Osteocyte (in vitro differentiated cells): ENCODE results near the gene GALNTL6. TPM values are rescaled to one million over a fixed set of nuclear protein-coding genes. Genes with fewer than 3 reads are reported as not detected.
"Not testable (repeated sequence)": the region's sequence is repeated elsewhere in the genome, so short reads cannot be mapped to it uniquely, and the experiment has no call there.

Experiments
- DNase-seq: peaks from one replicate; pipeline ENCODE4 v3.0.0; 2021; ENCODE audit warnings: mixed read lengths; ENCODE audit not compliant: unreplicated experiment; ENCODE audit errors: extremely low spot score
- H3K27ac Mint-ChIP-seq: one replicate; pipeline ENCODE4 v1.8.0; 2021; ENCODE audit warnings: mild to moderate bottlenecking, mixed read lengths; ENCODE audit not compliant: unreplicated experiment
- H3K27me3 Mint-ChIP-seq: one replicate; pipeline ENCODE4 v1.8.0; 2021; ENCODE audit warnings: mixed read lengths; ENCODE audit not compliant: unreplicated experiment
- H3K36me3 Mint-ChIP-seq: one replicate; pipeline ENCODE4 v1.8.0; 2021; ENCODE audit warnings: mixed read lengths; ENCODE audit not compliant: unreplicated experiment
- H3K4me1 Mint-ChIP-seq: one replicate; pipeline ENCODE4 v1.8.0; 2021; ENCODE audit warnings: mixed read lengths; ENCODE audit not compliant: unreplicated experiment
- H3K4me3 Mint-ChIP-seq: one replicate; pipeline ENCODE4 v1.8.0; 2021; ENCODE audit warnings: mild to moderate bottlenecking, moderate library complexity, mixed read lengths; ENCODE audit not compliant: unreplicated experiment
- H3K9me3 Mint-ChIP-seq: one replicate; pipeline ENCODE4 v1.8.0; 2021; ENCODE audit warnings: mixed read lengths; ENCODE audit not compliant: unreplicated experiment
- CTCF ChIP-seq: fragments of 200-600 bp; sonication (generic); IDR thresholded peaks from 2 replicates; pipeline ENCODE4 v1.5.0; 2021; ENCODE audit warnings: antibody characterized with exemption, mild to moderate bottlenecking, moderate library complexity
- total RNA-seq: library from RNA; stranded (reverse); gene quantifications from 2 replicates; pipeline ENCODE4 v1.2.1, GENCODE V29; 2021

Gene GALNTL6
- total RNA-seq, 1 donor from 2014 or later: not detected

- no peak for DNase-seq
- peaks cover 1% of the 10 kb centered on the region for H3K27me3 Mint-ChIP-seq
Measured at GRCh38 chr4:172411149-172411548, 597.9 kb downstream of the GALNTL6 start.

GRCh38 chr4:172412851-172413580 lies 599.8 kb downstream of the GALNTL6 start:
- DNase-seq: no peak
- no peak overlapping the region for H3K4me3 Mint-ChIP-seq
- H3K27ac Mint-ChIP-seq: no peak overlapping the region
- H3K9me3 Mint-ChIP-seq: no peaks in the 10 kb centered on the region
- no peak for TF ChIP-seq CTCF
- peaks cover 3% of the 10 kb centered on the region for H3K4me1 Mint-ChIP-seq
- H3K27me3 Mint-ChIP-seq: peaks cover 1% of the 10 kb centered on the region
- no peaks in the 10 kb centered on the region for H3K36me3 Mint-ChIP-seq

More at GRCh38 chr4:172411149-172411548, 597.9 kb downstream of the GALNTL6 start:
- Mint-ChIP-seq H3K36me3 (no peaks in the 10 kb centered on the region), H3K4me3 (no peak overlapping the region), H3K4me1 (no peaks in the 10 kb centered on the region), H3K9me3 (no peaks in the 10 kb centered on the region), H3K27ac (no peak overlapping the region)
- no peak for TF ChIP-seq CTCF

- not testable (repeated sequence) for H3K4me3 Mint-ChIP-seq, H3K4me1 Mint-ChIP-seq, H3K9me3 Mint-ChIP-seq, H3K36me3 Mint-ChIP-seq, H3K27ac Mint-ChIP-seq, DNase-seq, H3K27me3 Mint-ChIP-seq
Measured at GRCh38 chr4:172428979-172429378, 615.8 kb downstream of the GALNTL6 start.

- no peak overlapping the region for H3K4me3 Mint-ChIP-seq
- peaks cover 5% of the 10 kb centered on the region for H3K9me3 Mint-ChIP-seq
- no peaks in the 10 kb centered on the region for H3K27me3 Mint-ChIP-seq
- H3K36me3 Mint-ChIP-seq: no peaks in the 10 kb centered on the region
- DNase-seq: no peak
- TF ChIP-seq CTCF: no peak
- H3K27ac Mint-ChIP-seq: no peak overlapping the region
- no peaks in the 10 kb centered on the region for H3K4me1 Mint-ChIP-seq
Measured at GRCh38 chr4:172480471-172480870, 667.3 kb downstream of the GALNTL6 start.

GRCh38 chr4:172481802-172482508 lies 668.8 kb downstream of the GALNTL6 start:
- H3K4me3 Mint-ChIP-seq: no peak overlapping the region

More at GRCh38 chr4:172481802-172482508, 668.8 kb downstream of the GALNTL6 start:
- TF ChIP-seq CTCF: no peak
- peaks cover 5% of the 10 kb centered on the region for H3K9me3 Mint-ChIP-seq
- H3K4me1 Mint-ChIP-seq: peaks cover 2% of the 10 kb centered on the region
- DNase-seq: no peak
- no peak overlapping the region for H3K27ac Mint-ChIP-seq
- H3K36me3 Mint-ChIP-seq: no peaks in the 10 kb centered on the region
- H3K27me3 Mint-ChIP-seq: no peaks in the 10 kb centered on the region
